Hepatocyte (in vitro differentiated cells): ENCODE measurements around the gene ETV6. TPM values are rescaled to one million over a fixed set of nuclear protein-coding genes. Genes with fewer than 3 reads are reported as not detected.

Experiments
- DNase-seq: peaks from one replicate; pipeline ENCODE4 v3.0.0-alpha.2; 2016; ENCODE audit warnings: low spot score
- H2AFZ ChIP-seq: fragments of 200-600 bp; sonication (generic); 2 replicates; pipeline ENCODE4 v1.6.0; 2016; ENCODE audit warnings: antibody characterized with exemption, mild to moderate bottlenecking
- H3K27ac ChIP-seq: fragments of 200-600 bp; sonication (generic); 2 replicates; pipeline ENCODE4 v1.5.1; 2016; ENCODE audit warnings: mild to moderate bottlenecking
- H3K27me3 ChIP-seq: fragments of 200-600 bp; sonication (generic); 2 replicates; pipeline ENCODE4 v1.6.1; 2016
- H3K36me3 ChIP-seq: fragments of 200-600 bp; sonication (generic); replicated peaks from 2 replicates; pipeline ENCODE4 v1.5.1; 2016; ENCODE audit warnings: low read depth; ENCODE audit not compliant: insufficient read depth
- H3K4me1 ChIP-seq: fragments of 200-600 bp; sonication (generic); 2 replicates; pipeline ENCODE4 v1.5.1; 2016; ENCODE audit warnings: mild to moderate bottlenecking, moderate library complexity; ENCODE audit not compliant: insufficient read depth
- H3K4me2 ChIP-seq: fragments of 200-600 bp; sonication (generic); 2 replicates; pipeline ENCODE4 v1.6.0; 2016
- H3K4me3 ChIP-seq: fragments of 200-600 bp; sonication (generic); 2 replicates; pipeline ENCODE4 v1.5.1; 2016; ENCODE audit warnings: mild to moderate bottlenecking
- H3K79me2 ChIP-seq: fragments of 200-600 bp; sonication (generic); 2 replicates; pipeline ENCODE4 v1.6.0; 2017; ENCODE audit warnings: mild to moderate bottlenecking
- H3K9me2 ChIP-seq: fragments of 200-600 bp; sonication (generic); replicated peaks from 2 replicates; pipeline ENCODE4 v1.6.0; 2017; ENCODE audit warnings: mild to moderate bottlenecking; ENCODE audit not compliant: insufficient read depth
- H3K9me3 ChIP-seq: fragments of 200-600 bp; sonication (generic); 2 replicates; pipeline ENCODE4 v1.5.1; 2016; ENCODE audit warnings: low read depth, mild to moderate bottlenecking
- H4K20me1 ChIP-seq: fragments of 200-600 bp; sonication (generic); 2 replicates; pipeline ENCODE4 v1.6.0; 2016; ENCODE audit warnings: mild to moderate bottlenecking; ENCODE audit not compliant: insufficient read depth, poor library complexity, severe bottlenecking
- EZH2 ChIP-seq: fragments of 200-600 bp; sonication (generic); IDR thresholded peaks from 2 replicates; pipeline ENCODE4 v1.6.1; 2016; ENCODE audit warnings: antibody characterized with exemption, mild to moderate bottlenecking, borderline replicate concordance
- EZH2phosphoT487 ChIP-seq: fragments of 200-600 bp; sonication (generic); IDR thresholded peaks from one replicate; pipeline ENCODE4 v1.6.1; 2018; ENCODE audit warnings: antibody characterized with exemption, mild to moderate bottlenecking, low read depth, moderate library complexity; ENCODE audit not compliant: unreplicated experiment, severe bottlenecking
- WGBS: methylation state at CpG from one replicate; pipeline ENCODE4 v1.1.6; 2016; ENCODE audit warnings: low lambda C conversion rate; ENCODE audit errors: missing lambda C conversion rate; 5-methylcytosine and 5-hydroxymethylcytosine counted together
- polyA plus RNA-seq: library from polyadenylated mRNA; unstranded; fragments of >200 nt; fragmentation: Nextera tagmentation; extraction: Ambion mirVana; gene quantifications from 2 replicates; pipeline ENCODE4 v1.2.1, GENCODE V29; 2016
- total RNA-seq: library from RNA; depleted of rRNA; stranded (reverse); fragments of >200 nt; gene quantifications from 2 replicates; pipeline ENCODE4 v1.2.3, GENCODE V29; 2014
- TF ChIP-seq, protein P1 (sequence below): fragments of 200-600 bp; sonication (generic); IDR thresholded peaks from 2 replicates; pipeline ENCODE4 v1.5.1; 2016; ENCODE audit warnings: antibody characterized with exemption, mild to moderate bottlenecking; ENCODE audit not compliant: poor library complexity

ETV6 gene
- total and polyA plus RNA-seq, 2 experiments from 2014 or later = 8.0 to 9.7 TPM

DNA sequence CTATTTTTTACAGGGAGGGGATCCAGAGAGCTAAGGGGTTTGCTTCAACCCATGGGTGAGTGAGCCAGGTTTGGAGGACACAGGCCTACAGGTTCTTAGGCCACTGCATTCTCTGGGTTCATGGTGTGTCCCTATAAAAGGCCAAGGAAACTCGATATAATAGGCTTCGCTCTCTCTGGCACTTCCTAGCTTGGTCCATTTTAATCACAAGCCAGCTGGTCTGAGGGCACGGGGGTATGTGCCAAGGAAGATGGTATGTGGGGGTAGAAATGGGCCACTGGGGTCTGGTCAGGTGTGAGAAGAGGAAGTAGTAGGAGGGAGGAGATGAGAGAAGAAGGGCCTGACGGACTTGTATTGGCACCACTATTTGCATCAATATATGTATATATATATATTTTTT, 4.9 kb downstream of the ETV6 start:
- Histone ChIP-seq H3K79me2 (peaks cover 90% of the 10 kb centered on the region), H3K27me3 (no peaks in the 10 kb centered on the region), H3K4me3 (no peak overlapping the region), H3K4me1 (peaks cover 16% of the 10 kb centered on the region), H4K20me1 (peaks cover 2% of the 10 kb centered on the region), H3K9me3 (no peaks in the 10 kb centered on the region), H3K36me3 (no peaks in the 10 kb centered on the region), H3K9me2 (no peaks in the 10 kb centered on the region), H2AFZ (no peak overlapping the region), H3K27ac (no peak overlapping the region), H3K4me2 (no peak overlapping the region)
- TF ChIP-seq, protein P1, sequence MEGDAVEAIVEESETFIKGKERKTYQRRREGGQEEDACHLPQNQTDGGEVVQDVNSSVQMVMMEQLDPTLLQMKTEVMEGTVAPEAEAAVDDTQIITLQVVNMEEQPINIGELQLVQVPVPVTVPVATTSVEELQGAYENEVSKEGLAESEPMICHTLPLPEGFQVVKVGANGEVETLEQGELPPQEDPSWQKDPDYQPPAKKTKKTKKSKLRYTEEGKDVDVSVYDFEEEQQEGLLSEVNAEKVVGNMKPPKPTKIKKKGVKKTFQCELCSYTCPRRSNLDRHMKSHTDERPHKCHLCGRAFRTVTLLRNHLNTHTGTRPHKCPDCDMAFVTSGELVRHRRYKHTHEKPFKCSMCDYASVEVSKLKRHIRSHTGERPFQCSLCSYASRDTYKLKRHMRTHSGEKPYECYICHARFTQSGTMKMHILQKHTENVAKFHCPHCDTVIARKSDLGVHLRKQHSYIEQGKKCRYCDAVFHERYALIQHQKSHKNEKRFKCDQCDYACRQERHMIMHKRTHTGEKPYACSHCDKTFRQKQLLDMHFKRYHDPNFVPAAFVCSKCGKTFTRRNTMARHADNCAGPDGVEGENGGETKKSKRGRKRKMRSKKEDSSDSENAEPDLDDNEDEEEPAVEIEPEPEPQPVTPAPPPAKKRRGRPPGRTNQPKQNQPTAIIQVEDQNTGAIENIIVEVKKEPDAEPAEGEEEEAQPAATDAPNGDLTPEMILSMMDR = no peak
- TF ChIP-seq EZH2phosphoT487 (no peak), EZH2 (no peak)
- 96% methylated on average over 4 of the region's 4 CpGs for WGBS
- no peak for DNase-seq

DNA sequence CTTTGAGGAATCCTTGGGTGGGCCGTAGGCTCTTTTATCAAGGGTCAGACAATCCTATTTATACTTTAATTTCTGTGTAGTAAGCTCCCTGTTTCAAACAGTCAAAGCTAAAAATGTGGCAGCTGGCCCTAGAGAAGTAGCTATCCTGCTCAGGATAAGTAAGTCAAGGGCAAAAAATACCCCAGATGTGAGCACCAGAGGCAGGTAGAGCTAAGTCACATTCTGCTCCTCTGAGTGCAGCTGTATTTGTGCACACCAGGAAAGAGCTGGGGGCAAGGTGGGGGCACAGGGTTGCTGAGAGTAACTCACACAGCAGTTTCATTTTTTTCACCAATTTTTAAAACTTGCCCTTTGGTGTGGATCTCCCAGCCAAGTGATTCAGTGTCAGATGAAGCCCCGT, 5.3 kb downstream of the ETV6 start:
- Histone ChIP-seq H3K9me2 (no peaks in the 10 kb centered on the region), H3K9me3 (no peaks in the 10 kb centered on the region), H2AFZ (no peak overlapping the region), H3K4me1 (peaks cover 16% of the 10 kb centered on the region), H4K20me1 (peaks cover 2% of the 10 kb centered on the region), H3K27me3 (no peaks in the 10 kb centered on the region), H3K79me2 (peaks cover 95% of the 10 kb centered on the region), H3K4me3 (no peak overlapping the region), H3K27ac (no peak overlapping the region), H3K36me3 (no peaks in the 10 kb centered on the region), H3K4me2 (no peak overlapping the region)
- 76% methylated on average over 2 of the region's 2 CpGs for WGBS
- TF ChIP-seq, protein P1 = no peak
- no peak for TF ChIP-seq EZH2phosphoT487
- TF ChIP-seq EZH2 = no peak
- DNase-seq = no peak

DNA sequence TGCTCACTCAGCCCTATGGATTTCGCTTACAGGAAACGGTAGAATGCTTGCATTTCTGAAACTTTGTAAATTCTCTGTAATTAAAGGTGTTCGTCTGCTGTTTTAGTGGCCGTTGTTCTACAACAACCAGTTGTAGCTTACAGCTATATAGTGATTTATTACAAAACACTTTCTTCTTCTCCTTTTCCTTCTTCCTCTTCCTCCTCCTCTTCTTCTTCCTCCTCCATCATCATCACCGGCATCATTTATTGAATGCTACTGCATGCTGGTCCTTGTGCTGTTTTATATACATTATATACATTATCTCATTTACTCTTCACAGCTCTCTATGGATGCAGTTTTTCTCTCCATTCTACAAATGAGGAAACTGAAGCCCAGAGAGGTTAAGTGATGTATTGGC, 6.4 kb downstream of the ETV6 start:
- Histone ChIP-seq H4K20me1 (peaks cover 2% of the 10 kb centered on the region), H2AFZ (no peak overlapping the region), H3K4me1 (peaks cover 16% of the 10 kb centered on the region), H3K36me3 (no peaks in the 10 kb centered on the region), H3K79me2 (peaks cover 99% of the 10 kb centered on the region), H3K4me2 (no peak overlapping the region), H3K27ac (no peak overlapping the region), H3K9me3 (no peaks in the 10 kb centered on the region), H3K9me2 (no peaks in the 10 kb centered on the region), H3K27me3 (no peaks in the 10 kb centered on the region), H3K4me3 (no peak overlapping the region)
- TF ChIP-seq EZH2phosphoT487 (no peak), EZH2 (no peak)
- TF ChIP-seq, protein P1 = no peak
- WGBS = 78% methylated on average over 5 of the region's 5 CpGs
- DNase-seq = no peak

DNA sequence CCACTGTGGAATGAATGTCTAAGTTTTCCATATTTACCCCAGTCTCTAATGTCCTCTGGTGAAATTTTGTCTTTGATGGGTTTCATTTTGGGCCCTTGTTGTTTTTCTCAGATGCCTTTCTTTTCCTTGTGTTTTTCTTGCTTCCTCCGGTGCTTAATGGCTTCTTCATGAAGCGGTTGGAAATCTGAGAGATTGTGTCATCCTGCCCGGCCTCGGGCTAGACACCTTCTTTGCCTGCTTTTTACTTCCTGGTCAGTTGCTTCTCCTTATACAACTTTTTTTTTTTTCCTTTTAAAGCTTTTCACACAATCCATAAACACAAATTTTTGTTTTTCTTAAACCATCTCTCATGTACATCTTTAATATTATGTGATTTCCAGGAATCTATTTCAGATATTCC, 7.1 kb downstream of the ETV6 start:
- Histone ChIP-seq H3K4me2 (no peak overlapping the region), H3K27ac (no peak overlapping the region), H3K4me1 (peaks cover 16% of the 10 kb centered on the region)

More for the DNA sequence above, 7.1 kb downstream of the ETV6 start:
- Histone ChIP-seq H3K36me3 (no peaks in the 10 kb centered on the region), H3K79me2 (peaks cover 99% of the 10 kb centered on the region), H3K9me3 (no peaks in the 10 kb centered on the region), H3K9me2 (no peaks in the 10 kb centered on the region), H3K4me3 (no peak overlapping the region), H4K20me1 (peaks cover 2% of the 10 kb centered on the region), H3K27me3 (no peaks in the 10 kb centered on the region), H2AFZ (no peak overlapping the region)
- TF ChIP-seq, protein P1 = no peak
- WGBS = 82% methylated on average over 4 of the region's 4 CpGs
- DNase-seq = no peak
